Erythroblast (primary cell): ENCODE measurements around the gene AP1B1.

Experiments used
- DNase-seq, 2 experiments: peaks; one replicate each; lab custom pipeline; 2025; lab: John Stamatoyannopoulos, UW
- GATA1 ChIP-seq: IDR thresholded peaks from 2 replicates; pipeline ENCODE4 v1.6.1; 2011; ENCODE audit warnings: low read depth, mild to moderate bottlenecking, control low read depth, low read length, moderate library complexity
- POLR2A ChIP-seq: IDR thresholded peaks from 2 replicates; pipeline ENCODE4 v1.6.1; 2011; ENCODE audit warnings: mild to moderate bottlenecking, low read length

AP1B1 gene

DNA sequence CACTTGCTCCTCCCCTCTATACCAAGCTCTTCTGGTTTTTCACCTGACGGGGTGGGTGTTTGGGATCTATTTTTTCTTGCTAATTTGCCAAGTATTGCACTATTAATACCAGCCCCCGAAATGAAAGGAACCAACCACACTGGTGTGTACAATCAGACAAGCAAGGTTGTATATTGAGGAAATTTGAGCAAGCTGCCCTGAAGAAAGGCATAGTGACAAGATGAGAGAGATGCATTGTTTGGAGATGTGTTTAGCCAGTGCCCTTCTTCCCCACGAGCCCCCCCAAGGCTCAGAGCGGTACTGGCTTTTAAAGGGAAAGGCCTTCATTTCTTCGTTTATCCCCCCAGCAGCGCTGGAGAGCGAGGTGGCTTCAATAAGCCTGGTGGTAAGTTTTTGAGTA lies 97.2 kb downstream of the AP1B1 start:
- TF ChIP-seq POLR2A: no peak
- TF ChIP-seq GATA1: no peak
- DNase-seq: no peak

DNA sequence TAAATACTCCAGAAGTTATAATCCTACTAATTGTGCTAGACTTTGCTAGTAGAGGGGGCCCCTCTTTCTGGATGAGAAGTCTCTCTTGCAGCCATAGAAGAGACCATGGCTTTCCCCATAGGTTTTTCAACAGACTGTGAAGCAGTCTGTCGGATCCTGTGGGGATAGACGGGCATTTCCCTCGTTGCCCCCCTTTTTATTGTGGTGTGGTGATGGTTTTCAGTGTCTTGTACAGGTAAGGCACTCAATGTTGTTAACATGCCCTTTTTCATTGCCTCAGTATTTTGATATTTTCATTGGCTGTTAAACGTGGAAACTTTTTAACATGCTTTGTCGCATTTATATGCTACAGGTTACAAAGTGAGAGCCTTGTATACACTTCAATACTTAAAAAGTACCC lies 98.3 kb downstream of the AP1B1 start:
- TF ChIP-seq POLR2A (no peak), GATA1 (no peak)
- no peak for DNase-seq

DNA sequence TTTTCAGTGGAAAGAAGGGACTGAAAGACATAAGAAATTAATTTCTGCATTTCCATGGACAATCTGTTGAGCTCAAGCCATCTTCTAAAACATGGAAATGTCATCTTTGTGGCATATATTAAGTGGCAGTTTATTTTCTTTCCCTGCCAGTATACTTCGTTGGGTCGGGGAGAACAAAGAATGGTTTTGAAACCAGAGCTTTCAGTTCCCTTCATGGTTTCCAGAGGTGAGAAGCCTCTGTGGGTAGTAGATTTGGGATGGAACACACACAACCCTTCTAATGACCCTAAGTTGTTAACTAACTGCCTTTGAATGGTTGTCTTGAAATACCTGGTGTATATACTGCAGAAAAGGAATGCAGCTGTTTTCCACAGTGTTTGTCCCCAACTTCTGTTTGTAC lies 99.5 kb downstream of the AP1B1 start:
- TF ChIP-seq GATA1 (no peak), POLR2A (no peak)
- DNase-seq: no peak

DNA sequence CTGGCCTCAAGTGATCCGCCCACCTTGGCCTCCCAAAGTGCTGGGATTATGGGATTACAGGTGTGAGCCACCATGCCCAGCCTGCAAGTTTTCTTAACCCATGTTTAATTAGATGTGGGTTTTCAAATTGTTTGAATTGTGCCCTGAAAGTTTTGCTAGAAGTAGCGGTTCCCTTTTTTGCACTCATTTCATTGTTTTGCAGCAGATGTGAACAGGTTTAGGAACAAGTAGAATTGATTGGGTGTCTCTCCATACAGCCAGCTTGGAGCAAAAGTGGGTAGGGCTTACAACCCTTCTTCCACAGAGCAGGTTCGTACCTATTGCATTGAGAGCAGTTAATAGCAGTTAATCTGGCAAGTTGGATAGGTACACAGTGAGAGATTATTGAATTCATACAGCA lies 104.2 kb downstream of the AP1B1 start:
- no peak for DNase-seq
- TF ChIP-seq GATA1 (no peak), POLR2A (no peak)

DNA sequence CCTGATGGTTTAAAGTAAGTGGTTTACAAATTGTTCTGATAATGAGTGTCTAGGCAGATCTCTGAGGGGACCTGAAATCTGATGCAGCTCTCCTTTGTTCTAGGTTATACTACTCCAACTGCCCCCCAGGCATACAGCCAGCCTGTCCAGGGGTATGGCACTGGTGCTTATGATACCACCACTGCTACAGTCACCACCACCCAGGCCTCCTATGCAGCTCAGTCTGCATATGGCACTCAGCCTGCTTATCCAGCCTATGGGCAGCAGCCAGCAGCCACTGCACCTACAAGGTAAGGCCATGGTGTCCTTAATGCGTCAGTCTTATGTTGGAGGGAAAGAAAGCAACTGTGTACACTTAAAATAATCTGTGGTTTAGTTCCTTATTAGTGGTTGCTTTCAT lies 110.4 kb downstream of the AP1B1 start:
- DNase-seq: no peak
- TF ChIP-seq GATA1 (no peak), POLR2A (no peak)
